Measurements from ENCODE around the gene C1QTNF5.

GRCh38 chr11:119347940-119348605 lies 7.4 kb upstream of the C1QTNF5 start:
- no peak for TF ChIP-seq KDM1A (IDR thresholded peaks at IDR 0.05; ENCODE audit: low read depth)
- TF ChIP-seq POLR2A (IDR thresholded peaks at IDR 0.05; ENCODE audit: low read length): no peak
- no peak for TF ChIP-seq TFCP2L1 (CRISPR knock-in tag; IDR thresholded peaks at IDR 0.05)
- TF ChIP-seq ZC3H11A (IDR thresholded peaks at IDR 0.05): no peak
- TF ChIP-seq CTCF (IDR thresholded peaks at IDR 0.05): no peak
- TF ChIP-seq EP300 (IDR thresholded peaks at IDR 0.05): no peak
- no peak for TF ChIP-seq E2F6 (IDR thresholded peaks at IDR 0.05; ENCODE audit: borderline replicate concordance, low read depth)
- no peak for TF ChIP-seq ZFP36 (IDR thresholded peaks at IDR 0.05; ENCODE audit: borderline replicate concordance, partially characterized antibody)
- no peak for TF ChIP-seq ESRRA (IDR thresholded peaks at IDR 0.05; ENCODE audit: borderline replicate concordance, low read length)
- TF ChIP-seq POLR2AphosphoS2 (conservative IDR thresholded peaks at IDR 0.05; ENCODE audit: low read length): no peak
- TF ChIP-seq RFX5 (IDR thresholded peaks at IDR 0.05): no peak
- TF ChIP-seq JUN (IDR thresholded peaks at IDR 0.05): no peak
- TF ChIP-seq HOXA7 (CRISPR knock-in tag; IDR thresholded peaks at IDR 0.05): no peak
- no peak for TF ChIP-seq FOSL2 (IDR thresholded peaks at IDR 0.05)
- no peak for TF ChIP-seq FOSL2 (CRISPR knock-in tag; IDR thresholded peaks at IDR 0.05)
